HFFc6 (cell line): ENCODE data around the gene BPTF. TPM values are rescaled to one million over a fixed set of nuclear protein-coding genes. Genes with fewer than 3 reads are reported as not detected.
"Not testable (repeated sequence)": the region's sequence is repeated elsewhere in the genome, so short reads cannot be mapped to it uniquely, and the experiment has no call there.

ENCODE experiments used
- DNase-seq: peaks from one replicate; pipeline ENCODE4 v3.0.0-alpha.2; 2018
- H3K27ac Mint-ChIP-seq: 2 replicates; pipeline ENCODE4 v1.8.0; 2020; ENCODE audit warnings: mild to moderate bottlenecking, mixed read lengths
- H3K27me3 Mint-ChIP-seq: 2 replicates; pipeline ENCODE4 v1.8.0; 2021; ENCODE audit warnings: mild to moderate bottlenecking, moderate library complexity, mixed read lengths; ENCODE audit not compliant: insufficient read depth
- H3K36me3 Mint-ChIP-seq: 2 replicates; pipeline ENCODE4 v1.8.0; 2021; ENCODE audit warnings: low read depth, mixed read lengths
- H3K4me1 Mint-ChIP-seq: 2 replicates; pipeline ENCODE4 v1.8.0; 2020; ENCODE audit warnings: low read depth, mixed read lengths
- H3K4me3 Mint-ChIP-seq: 2 replicates; pipeline ENCODE4 v1.8.0; 2020; ENCODE audit warnings: mild to moderate bottlenecking, moderate library complexity, mixed read lengths
- H3K9me3 Mint-ChIP-seq: 2 replicates; pipeline ENCODE4 v1.8.0; 2020; ENCODE audit warnings: mild to moderate bottlenecking, mixed read lengths
- total RNA-seq, 6 experiments: library from RNA; stranded (reverse); fragmentation: NEBNext Ultra II Directional; extraction: Animal tissue kit (Norgen Biotek cat#: 25700); gene quantifications; 2 replicates in 1 of 6; 3 replicates in 5 of 6; pipeline ENCODE4 v1.2.3, GENCODE V29; 2021
- TF ChIP-seq, protein P1 (sequence below): fragments of 200-600 bp; sonication (generic); IDR thresholded peaks from 2 replicates; pipeline ENCODE4 v1.5.0; 2021; ENCODE audit warnings: antibody characterized with exemption, mild to moderate bottlenecking

BPTF gene
- total RNA-seq, 6 experiments from 2014 or later, result 55.4 to 60.3 (median 56.9) TPM

DNA sequence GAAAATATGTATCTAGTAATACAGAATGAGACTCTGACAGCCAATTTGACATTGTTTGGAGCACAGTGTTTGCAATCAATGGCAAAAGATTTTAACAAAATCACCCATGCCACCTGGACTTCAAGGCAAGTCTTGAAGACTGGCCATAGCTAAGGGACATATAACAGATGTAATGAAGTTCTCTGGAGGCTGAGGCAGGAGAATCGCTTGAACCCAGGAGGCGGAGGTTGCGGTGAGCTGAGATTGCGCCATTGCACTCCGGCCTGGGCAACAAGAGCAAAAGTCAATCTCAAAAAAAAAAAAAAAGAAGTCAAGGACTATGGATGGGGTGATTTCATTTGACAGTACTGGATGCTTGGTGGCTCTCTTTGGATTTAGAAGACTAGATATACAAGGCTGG, 5.6 kb upstream of the BPTF start:
- Mint-ChIP-seq H3K4me1 (no peaks in the 10 kb centered on the region), H3K27me3 (peaks cover 2% of the 10 kb centered on the region), H3K27ac (no peak overlapping the region), H3K4me3 (no peak overlapping the region), H3K36me3 (no peaks in the 10 kb centered on the region), H3K9me3 (no peaks in the 10 kb centered on the region)
- DNase-seq, result no peak
- TF ChIP-seq, protein P1, sequence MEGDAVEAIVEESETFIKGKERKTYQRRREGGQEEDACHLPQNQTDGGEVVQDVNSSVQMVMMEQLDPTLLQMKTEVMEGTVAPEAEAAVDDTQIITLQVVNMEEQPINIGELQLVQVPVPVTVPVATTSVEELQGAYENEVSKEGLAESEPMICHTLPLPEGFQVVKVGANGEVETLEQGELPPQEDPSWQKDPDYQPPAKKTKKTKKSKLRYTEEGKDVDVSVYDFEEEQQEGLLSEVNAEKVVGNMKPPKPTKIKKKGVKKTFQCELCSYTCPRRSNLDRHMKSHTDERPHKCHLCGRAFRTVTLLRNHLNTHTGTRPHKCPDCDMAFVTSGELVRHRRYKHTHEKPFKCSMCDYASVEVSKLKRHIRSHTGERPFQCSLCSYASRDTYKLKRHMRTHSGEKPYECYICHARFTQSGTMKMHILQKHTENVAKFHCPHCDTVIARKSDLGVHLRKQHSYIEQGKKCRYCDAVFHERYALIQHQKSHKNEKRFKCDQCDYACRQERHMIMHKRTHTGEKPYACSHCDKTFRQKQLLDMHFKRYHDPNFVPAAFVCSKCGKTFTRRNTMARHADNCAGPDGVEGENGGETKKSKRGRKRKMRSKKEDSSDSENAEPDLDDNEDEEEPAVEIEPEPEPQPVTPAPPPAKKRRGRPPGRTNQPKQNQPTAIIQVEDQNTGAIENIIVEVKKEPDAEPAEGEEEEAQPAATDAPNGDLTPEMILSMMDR, result no peak

DNA sequence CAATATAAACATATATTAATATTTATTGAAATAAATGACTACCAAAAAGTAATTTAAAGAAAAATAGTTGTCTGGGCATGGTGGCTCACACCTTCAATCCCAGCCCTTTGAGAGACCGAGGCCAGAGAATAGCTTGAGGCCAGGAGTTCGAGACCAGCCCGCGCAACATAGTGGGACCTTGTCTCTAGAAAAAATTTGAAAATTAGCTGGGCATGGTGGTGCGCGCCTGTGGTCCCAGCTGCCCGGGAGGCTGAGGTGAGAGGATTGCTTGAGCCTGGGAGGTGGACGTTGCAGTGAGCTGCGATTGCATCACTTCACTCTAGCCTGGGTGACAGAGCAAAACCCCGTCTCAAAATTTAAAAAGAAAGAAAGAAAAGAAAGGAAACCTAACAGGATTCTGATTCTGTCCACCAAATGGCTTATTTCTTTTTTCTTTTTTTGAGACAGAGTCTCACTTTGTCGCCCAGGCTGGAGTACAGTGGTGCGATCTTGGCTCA, 3.4 kb upstream of the BPTF start:
- no peak overlapping the region for H3K27ac Mint-ChIP-seq
- no peaks in the 10 kb centered on the region for H3K4me1 Mint-ChIP-seq
- no peak for DNase-seq
- peaks cover 8% of the 10 kb centered on the region for H3K36me3 Mint-ChIP-seq
- TF ChIP-seq, protein P1, result no peak
- H3K9me3 Mint-ChIP-seq, result no peaks in the 10 kb centered on the region
- peaks cover 2% of the 10 kb centered on the region for H3K27me3 Mint-ChIP-seq
- no peak overlapping the region for H3K4me3 Mint-ChIP-seq

DNA sequence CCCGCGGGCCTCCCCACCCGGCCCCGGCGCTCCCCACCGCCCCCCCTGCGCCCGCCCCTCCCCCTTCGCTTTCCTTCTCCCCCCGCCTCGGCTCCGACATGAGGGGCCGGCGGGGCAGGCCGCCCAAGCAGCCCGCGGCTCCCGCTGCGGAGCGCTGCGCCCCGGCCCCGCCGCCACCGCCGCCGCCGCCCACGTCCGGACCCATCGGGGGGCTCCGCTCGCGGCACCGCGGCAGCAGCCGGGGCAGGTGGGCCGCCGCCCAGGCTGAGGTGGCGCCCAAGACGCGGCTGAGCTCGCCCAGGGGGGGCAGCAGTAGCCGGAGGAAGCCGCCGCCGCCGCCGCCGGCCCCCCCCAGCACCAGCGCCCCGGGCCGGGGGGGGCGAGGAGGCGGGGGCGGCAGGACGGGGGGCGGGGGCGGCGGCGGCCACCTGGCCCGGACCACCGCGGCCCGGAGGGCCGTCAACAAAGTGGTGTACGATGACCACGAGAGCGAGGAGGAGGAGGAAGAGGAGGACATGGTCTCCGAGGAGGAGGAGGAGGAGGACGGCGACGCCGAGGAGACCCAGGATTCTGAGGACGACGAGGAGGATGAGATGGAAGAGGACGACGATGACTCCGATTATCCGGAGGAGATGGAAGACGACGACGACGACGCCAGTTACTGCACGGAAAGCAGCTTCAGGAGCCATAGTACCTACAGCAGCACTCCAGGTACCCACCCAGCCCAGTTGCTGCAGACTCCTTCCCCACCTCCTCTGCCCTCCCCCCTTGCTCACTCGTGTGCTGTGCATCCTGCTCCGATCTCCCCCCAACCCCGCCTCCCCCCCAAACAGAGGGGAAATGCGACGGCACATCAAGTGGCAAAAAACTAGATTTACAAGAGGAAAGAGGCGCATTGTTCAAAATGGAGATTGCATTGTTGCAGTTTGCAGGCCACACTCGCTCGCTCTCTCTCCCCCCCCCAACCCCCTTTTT, 611 bp downstream of the BPTF start:
- DNase-seq, H3K27me3 Mint-ChIP-seq: not testable (repeated sequence)
- H3K36me3 Mint-ChIP-seq, result peaks cover 15% of the 10 kb centered on the region

DNA sequence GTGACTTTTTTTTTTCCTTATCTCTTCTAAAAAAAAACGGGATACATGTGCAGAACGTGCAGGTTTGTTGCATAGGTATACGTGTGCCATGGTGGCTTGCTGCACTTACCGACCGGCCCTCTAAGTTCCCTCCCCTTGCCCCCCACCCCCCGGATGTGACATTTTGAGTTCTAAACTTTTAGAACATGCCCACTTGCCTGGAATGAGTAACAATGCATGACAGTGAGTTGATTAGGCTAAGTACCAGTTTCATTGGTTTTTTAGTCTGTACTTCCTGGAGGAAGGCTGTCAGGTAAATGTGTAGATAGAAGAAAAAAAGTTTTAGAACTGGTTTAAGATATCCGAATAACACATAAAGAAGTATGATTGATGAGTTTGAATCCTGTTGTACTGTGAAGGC, 4.0 kb downstream of the BPTF start:
- Mint-ChIP-seq H3K9me3 (no peaks in the 10 kb centered on the region), H3K27ac (no peak overlapping the region), H3K36me3 (peaks cover 21% of the 10 kb centered on the region), H3K4me1 (peaks cover 51% of the 10 kb centered on the region), H3K4me3 (peak overlapping the region; percentile 41), H3K27me3 (peaks cover 2% of the 10 kb centered on the region)
- TF ChIP-seq, protein P1, result no peak
- DNase-seq, result no peak

More for the DNA sequence above, 611 bp downstream of the BPTF start:
- H3K4me1 Mint-ChIP-seq, result peaks cover 34% of the 10 kb centered on the region
- H3K27ac Mint-ChIP-seq, result peak overlapping the region; percentile 91
- not testable (repeated sequence) for H3K9me3 Mint-ChIP-seq
- H3K4me3 Mint-ChIP-seq, result peak overlapping the region; percentile 99

DNA sequence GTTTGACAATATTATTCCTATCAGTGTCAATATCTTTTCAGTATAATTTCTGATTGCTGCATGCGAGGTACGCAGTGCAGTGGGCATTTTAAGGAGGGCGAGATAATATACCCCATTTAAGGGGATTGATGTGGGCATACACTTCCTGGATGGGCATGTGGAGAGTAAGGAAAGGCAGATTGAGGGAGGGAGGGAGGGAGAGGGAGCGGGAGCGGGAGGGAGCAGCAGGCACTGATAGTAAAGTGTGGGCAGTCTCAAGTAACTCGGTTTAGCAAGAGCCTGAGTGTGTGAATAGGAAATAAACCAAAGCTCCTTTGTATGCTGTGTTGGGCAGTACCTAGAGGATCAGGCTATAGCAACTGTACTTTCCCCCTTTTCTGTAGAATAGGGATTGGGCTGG, 5.1 kb downstream of the BPTF start:
- Mint-ChIP-seq H3K36me3 (peaks cover 22% of the 10 kb centered on the region), H3K4me3 (peak overlapping the region; percentile 41; the same call in 1 of the 2 replicates), H3K9me3 (no peaks in the 10 kb centered on the region)

More for the DNA sequence above, 5.1 kb downstream of the BPTF start:
- peaks cover 62% of the 10 kb centered on the region for H3K4me1 Mint-ChIP-seq
- no peaks in the 10 kb centered on the region; the same call in 1 of the 2 replicates for H3K27me3 Mint-ChIP-seq
- TF ChIP-seq, protein P1, result no peak
- DNase-seq, result no peak
- peak overlapping the region; percentile 48; the same call in 1 of the 2 replicates for H3K27ac Mint-ChIP-seq
